ES-I3 (cell line): ENCODE data around the gene DMWD.

Experiments
- H3K36me3 ChIP-seq: 2 replicates; pipeline ENCODE4 v1.6.1; 2013; ENCODE audit warnings: mild to moderate bottlenecking, low read length, control low read depth, moderate library complexity; ENCODE audit not compliant: insufficient read depth
- H3K4me1 ChIP-seq: 2 replicates; pipeline ENCODE4 v1.6.1; 2013; ENCODE audit warnings: mild to moderate bottlenecking, control low read depth, low read length; ENCODE audit not compliant: insufficient read depth
- H3K9ac ChIP-seq: 2 replicates; pipeline ENCODE4 v1.6.1; 2013; ENCODE audit warnings: low read depth, mild to moderate bottlenecking, low read length, moderate library complexity
- H3K9me3 ChIP-seq: 2 replicates; pipeline ENCODE4 v1.6.1; 2013; ENCODE audit warnings: mild to moderate bottlenecking, low read length, moderate library complexity; ENCODE audit not compliant: control insufficient read depth, insufficient read depth

Gene DMWD

GRCh38 chr19:45792470-45793177 is at the start of gene DMWD:
Gene DMWD, minus strand, starts transcription at chr19:45792845. Its CDS starts 89 bp downstream, at chr19:45792756.
- H3K9me3 ChIP-seq = no peaks in the 10 kb centered on the region
- peaks cover 9% of the 10 kb centered on the region; the same call in 1 of the 2 replicates for H3K4me1 ChIP-seq
- peaks cover 2% of the 10 kb centered on the region; the same call in 1 of the 2 replicates for H3K36me3 ChIP-seq
- peak within 1 kb of the TSS; percentile 93 for H3K9ac ChIP-seq

GRCh38 chr19:45842198-45842597 is 49.6 kb upstream of the DMWD start:
- peaks cover 39% of the 10 kb centered on the region for H3K36me3 ChIP-seq
- no peaks in the 10 kb centered on the region for H3K4me1 ChIP-seq
- no peaks in the 10 kb centered on the region for H3K9me3 ChIP-seq
- no peak overlapping the region for H3K9ac ChIP-seq

GRCh38 chr19:45834970-45835369 is 42.3 kb upstream of the DMWD start:
- Histone ChIP-seq H3K9me3 (no peaks in the 10 kb centered on the region), H3K9ac (no peak overlapping the region), H3K36me3 (peaks cover 34% of the 10 kb centered on the region), H3K4me1 (no peaks in the 10 kb centered on the region)

- Histone ChIP-seq H3K9ac (no peak overlapping the region), H3K9me3 (no peaks in the 10 kb centered on the region), H3K36me3 (peaks cover 24% of the 10 kb centered on the region), H3K4me1 (no peaks in the 10 kb centered on the region)
Observed at GRCh38 chr19:45828945-45829344, 36.3 kb upstream of the DMWD start.

DNA sequence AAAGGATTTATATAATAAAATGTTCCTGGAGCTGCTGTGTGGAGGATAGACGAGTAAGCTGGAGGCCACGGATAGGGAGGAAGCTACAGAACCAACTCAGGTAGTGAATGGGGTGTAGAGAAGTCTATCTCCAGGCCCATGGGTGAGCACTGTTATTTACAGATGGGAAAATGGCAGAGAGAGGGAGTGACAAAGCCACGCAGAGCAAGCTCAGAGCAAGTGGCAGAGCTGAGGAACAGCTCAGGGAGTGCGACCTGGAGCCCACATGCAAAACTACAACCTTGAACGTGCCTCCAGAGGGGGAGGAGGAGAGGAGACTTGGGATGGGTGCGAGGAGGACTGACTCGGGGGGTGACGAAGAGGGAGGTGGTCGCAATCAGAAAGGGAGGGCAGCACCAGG is 35.9 kb upstream of the DMWD start:
- no peaks in the 10 kb centered on the region for H3K9me3 ChIP-seq
- H3K9ac ChIP-seq = no peak overlapping the region
- no peaks in the 10 kb centered on the region for H3K4me1 ChIP-seq
- H3K36me3 ChIP-seq = peaks cover 26% of the 10 kb centered on the region

- no peaks in the 10 kb centered on the region for H3K4me1 ChIP-seq
- peaks cover 31% of the 10 kb centered on the region for H3K36me3 ChIP-seq
- no peaks in the 10 kb centered on the region for H3K9me3 ChIP-seq
- no peak overlapping the region for H3K9ac ChIP-seq
Observed at GRCh38 chr19:45827459-45828093, 34.9 kb upstream of the DMWD start.

GRCh38 chr19:45826934-45827333 is 34.3 kb upstream of the DMWD start:
- Histone ChIP-seq H3K9me3 (no peaks in the 10 kb centered on the region), H3K4me1 (no peaks in the 10 kb centered on the region), H3K36me3 (peaks cover 27% of the 10 kb centered on the region), H3K9ac (no peak overlapping the region)

- Histone ChIP-seq H3K9ac (no peak overlapping the region), H3K4me1 (no peaks in the 10 kb centered on the region), H3K9me3 (no peaks in the 10 kb centered on the region), H3K36me3 (peaks cover 20% of the 10 kb centered on the region)
Observed at GRCh38 chr19:45825917-45826893, 33.6 kb upstream of the DMWD start.

DNA sequence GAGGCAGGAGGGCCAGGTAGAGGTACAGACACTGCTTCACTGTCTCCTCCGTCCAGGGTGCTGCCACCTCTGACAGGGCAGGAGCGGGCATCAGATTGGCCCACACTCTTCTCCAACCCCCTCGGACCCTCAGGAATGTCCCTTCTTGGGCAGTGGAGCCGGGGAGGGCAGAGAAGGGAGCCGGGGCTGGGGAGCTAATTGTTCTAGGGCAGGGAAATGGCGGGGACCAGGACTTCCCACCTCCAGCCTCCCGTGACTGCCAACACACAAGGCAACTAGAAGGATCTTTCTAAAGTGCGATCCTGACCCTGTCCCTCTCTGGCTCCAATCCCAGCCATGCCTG is 32.6 kb upstream of the DMWD start:
- H3K36me3 ChIP-seq = peaks cover 20% of the 10 kb centered on the region
- no peak overlapping the region for H3K9ac ChIP-seq
- no peaks in the 10 kb centered on the region for H3K9me3 ChIP-seq

DNA sequence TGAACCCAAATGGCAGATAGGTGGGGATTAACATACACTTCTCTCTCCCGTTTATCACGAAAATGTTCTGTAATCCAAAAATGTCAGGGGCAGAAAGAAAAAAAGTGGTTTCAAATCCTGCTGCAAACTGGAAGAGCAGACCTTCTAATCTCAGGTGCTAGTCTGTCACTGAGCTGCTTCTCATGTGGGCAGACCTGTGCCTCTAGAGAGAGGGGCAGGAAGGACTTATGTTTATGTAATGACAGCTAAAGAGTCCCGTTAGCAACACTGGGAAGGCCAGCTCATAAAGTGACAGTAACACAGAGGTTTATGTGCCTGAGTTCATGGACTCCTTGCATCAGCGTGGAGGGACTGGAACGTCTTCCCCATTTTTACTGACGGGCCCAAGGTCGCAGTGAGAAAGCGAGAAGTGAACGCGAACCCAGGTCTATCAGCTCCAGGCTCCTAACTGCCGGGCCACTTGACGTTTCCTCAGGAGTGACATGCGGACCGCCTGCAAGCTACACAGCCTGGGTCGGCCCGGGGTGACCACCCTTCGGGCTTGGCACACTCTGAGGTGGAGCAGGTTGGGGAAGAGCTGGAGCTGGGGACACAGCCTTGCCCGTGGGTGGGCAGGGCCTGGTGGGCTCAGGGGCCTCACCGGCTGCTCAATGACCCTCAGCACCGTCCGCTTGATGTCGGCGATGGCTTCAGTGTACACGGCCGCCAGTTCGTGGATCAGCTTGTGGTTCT is 32.1 kb upstream of the DMWD start:
- Histone ChIP-seq H3K9me3 (no peaks in the 10 kb centered on the region), H3K4me1 (no peaks in the 10 kb centered on the region), H3K9ac (no peak overlapping the region), H3K36me3 (peaks cover 24% of the 10 kb centered on the region)

More for the DNA sequence above, 32.6 kb upstream of the DMWD start:
- H3K4me1 ChIP-seq = no peaks in the 10 kb centered on the region

GRCh38 chr19:45824041-45824471 is 31.4 kb upstream of the DMWD start:
- no peak overlapping the region for H3K9ac ChIP-seq
- H3K36me3 ChIP-seq = peaks cover 24% of the 10 kb centered on the region

DNA sequence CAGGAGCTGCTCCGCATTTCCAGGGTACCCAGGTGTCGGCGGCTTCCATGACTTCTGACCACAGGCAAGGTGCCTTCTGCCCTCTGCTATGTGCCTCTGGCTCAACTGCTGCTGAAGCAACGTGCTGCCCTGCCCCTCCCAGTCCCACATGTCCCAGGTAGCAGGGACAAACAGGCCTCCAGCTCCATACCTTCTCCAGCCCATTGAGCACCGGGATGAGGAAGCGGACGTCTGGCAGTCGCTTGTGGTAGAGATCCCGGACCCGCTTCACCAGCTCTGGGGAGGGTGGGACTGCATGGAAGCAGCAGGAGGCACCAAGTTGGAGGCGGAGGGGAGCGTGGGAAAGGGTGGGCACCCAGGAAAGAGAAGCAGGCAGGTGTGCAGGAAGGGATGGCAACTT is 30.5 kb upstream of the DMWD start:
- Histone ChIP-seq H3K9me3 (no peaks in the 10 kb centered on the region), H3K9ac (no peak overlapping the region), H3K36me3 (peaks cover 24% of the 10 kb centered on the region), H3K4me1 (peaks cover 4% of the 10 kb centered on the region; the same call in 1 of the 2 replicates)

More at GRCh38 chr19:45824041-45824471, 31.4 kb upstream of the DMWD start:
- Histone ChIP-seq H3K9me3 (no peaks in the 10 kb centered on the region), H3K4me1 (no peaks in the 10 kb centered on the region)

GRCh38 chr19:45822716-45823115 is 30.1 kb upstream of the DMWD start:
- H3K36me3 ChIP-seq = peaks cover 24% of the 10 kb centered on the region
- no peaks in the 10 kb centered on the region for H3K9me3 ChIP-seq
- no peak overlapping the region for H3K9ac ChIP-seq
- H3K4me1 ChIP-seq = peaks cover 8% of the 10 kb centered on the region; the same call in 1 of the 2 replicates

GRCh38 chr19:45821570-45821969 is 28.9 kb upstream of the DMWD start:
- Histone ChIP-seq H3K9me3 (no peaks in the 10 kb centered on the region), H3K4me1 (peaks cover 11% of the 10 kb centered on the region; the same call in 1 of the 2 replicates), H3K36me3 (peaks cover 20% of the 10 kb centered on the region), H3K9ac (no peak overlapping the region)
